Neural crest cell (in vitro differentiated cells): ENCODE measurements around the gene ILK. TPM values are rescaled to one million over a fixed set of nuclear protein-coding genes. Genes with fewer than 3 reads are reported as not detected.

Experiments
- DNase-seq: peaks from one replicate; pipeline ENCODE4 v3.0.0; 2021; ENCODE audit warnings: low read depth, mixed read lengths, low spot score
- H3K27ac Mint-ChIP-seq: one replicate; pipeline ENCODE4 v1.8.0; 2021; ENCODE audit warnings: mild to moderate bottlenecking, mixed read lengths; ENCODE audit not compliant: unreplicated experiment
- H3K27me3 Mint-ChIP-seq: 2 replicates; pipeline ENCODE4 v1.8.0; 2021; ENCODE audit warnings: low read depth, mild to moderate bottlenecking, mixed read lengths
- H3K36me3 Mint-ChIP-seq: 2 replicates; pipeline ENCODE4 v1.8.0; 2021; ENCODE audit warnings: low read depth, mild to moderate bottlenecking, mixed read lengths
- H3K4me1 Mint-ChIP-seq: 2 replicates; pipeline ENCODE4 v1.8.0; 2021; ENCODE audit warnings: mixed read lengths
- H3K4me3 Mint-ChIP-seq: one replicate; pipeline ENCODE4 v1.8.0; 2021; ENCODE audit warnings: mild to moderate bottlenecking, mixed read lengths
- H3K9me3 Mint-ChIP-seq: 2 replicates; pipeline ENCODE4 v1.8.0; 2021; ENCODE audit warnings: mixed read lengths
- CTCF ChIP-seq: fragments of 200-600 bp; sonication (generic); conservative IDR thresholded peaks from 2 replicates; pipeline ENCODE4 v1.5.0; 2021; ENCODE audit warnings: antibody characterized with exemption, mild to moderate bottlenecking
- total RNA-seq: library from RNA; stranded (reverse); gene quantifications from 2 replicates; pipeline ENCODE4 v1.2.1, GENCODE V29; 2021

Gene ILK
- total RNA-seq, 1 donor from 2014 or later = 121 TPM

GRCh38 chr11:6576471-6577373 lies 26.9 kb upstream of the ILK start:
- Mint-ChIP-seq H3K36me3 (peaks cover 13% of the 10 kb centered on the region), H3K9me3 (no peaks in the 10 kb centered on the region), H3K4me1 (peaks cover 20% of the 10 kb centered on the region), H3K4me3 (no peak overlapping the region), H3K27me3 (no peaks in the 10 kb centered on the region), H3K27ac (no peak overlapping the region)
- no peak for DNase-seq
- TF ChIP-seq CTCF = no peak

- no peaks in the 10 kb centered on the region for H3K27me3 Mint-ChIP-seq
These were observed 25.4 kb upstream of the ILK start for GRCh38 chr11:6578134-6578533.

GRCh38 chr11:6579681-6580080 lies 23.9 kb upstream of the ILK start:
- no peaks in the 10 kb centered on the region for H3K27me3 Mint-ChIP-seq
- peaks cover 19% of the 10 kb centered on the region for H3K4me1 Mint-ChIP-seq
- H3K4me3 Mint-ChIP-seq = no peak overlapping the region
- no peak overlapping the region for H3K27ac Mint-ChIP-seq
- H3K9me3 Mint-ChIP-seq = peaks cover 22% of the 10 kb centered on the region
- H3K36me3 Mint-ChIP-seq = peaks cover 34% of the 10 kb centered on the region
- DNase-seq = no peak
- TF ChIP-seq CTCF = no peak

More at GRCh38 chr11:6578134-6578533, 25.4 kb upstream of the ILK start:
- DNase-seq = no peak
- peaks cover 20% of the 10 kb centered on the region for H3K4me1 Mint-ChIP-seq
- no peak for TF ChIP-seq CTCF
- no peak overlapping the region for H3K27ac Mint-ChIP-seq
- peaks cover 20% of the 10 kb centered on the region for H3K36me3 Mint-ChIP-seq
- H3K9me3 Mint-ChIP-seq = peaks cover 8% of the 10 kb centered on the region
- H3K4me3 Mint-ChIP-seq = no peak overlapping the region

- H3K4me1 Mint-ChIP-seq = no peaks in the 10 kb centered on the region
These were observed 20.0 kb upstream of the ILK start for GRCh38 chr11:6583584-6583983.

GRCh38 chr11:6584528-6584927 lies 19.0 kb upstream of the ILK start:
- no peaks in the 10 kb centered on the region for H3K4me1 Mint-ChIP-seq
- H3K36me3 Mint-ChIP-seq = peaks cover 48% of the 10 kb centered on the region
- no peak overlapping the region for H3K4me3 Mint-ChIP-seq
- no peak for TF ChIP-seq CTCF
- no peaks in the 10 kb centered on the region for H3K27me3 Mint-ChIP-seq
- H3K27ac Mint-ChIP-seq = no peak overlapping the region
- DNase-seq = no peak
- peaks cover 28% of the 10 kb centered on the region for H3K9me3 Mint-ChIP-seq

More at GRCh38 chr11:6583584-6583983, 20.0 kb upstream of the ILK start:
- peaks cover 28% of the 10 kb centered on the region for H3K9me3 Mint-ChIP-seq
- no peak for TF ChIP-seq CTCF
- no peaks in the 10 kb centered on the region for H3K27me3 Mint-ChIP-seq
- no peak overlapping the region for H3K4me3 Mint-ChIP-seq
- H3K27ac Mint-ChIP-seq = no peak overlapping the region
- H3K36me3 Mint-ChIP-seq = peaks cover 48% of the 10 kb centered on the region
- no peak for DNase-seq
